Mucosa of descending colon (tissue), 3 donors: ENCODE data around the gene FBRSL1. TPM values are rescaled to one million over a fixed set of nuclear protein-coding genes. Genes with fewer than 3 reads are reported as not detected.

Source experiments
- ATAC-seq: fragments of 200-7000 bp; cut with Tn5 transposase; one replicate; pipeline ENCODE4 v1.9.1; 2020; ENCODE audit warnings: mild to moderate bottlenecking, moderate library complexity
- DNase-seq, 3 donors: peaks; one replicate each; pipeline ENCODE4 v3.0.0-alpha.2; 2020
- H3K36me3 ChIP-seq: fragments of 200-600 bp; one replicate; pipeline ENCODE4 v1.8.0; 2021; ENCODE audit warnings: low read depth, mild to moderate bottlenecking
- H3K4me1 ChIP-seq: fragments of 200-600 bp; one replicate; pipeline ENCODE4 v1.8.0; 2021; ENCODE audit warnings: low read depth, mild to moderate bottlenecking
- H3K4me3 ChIP-seq: fragments of 200-600 bp; one replicate; pipeline ENCODE4 v1.8.0; 2021; ENCODE audit warnings: mild to moderate bottlenecking
- H3K9me3 ChIP-seq: fragments of 200-600 bp; one replicate; pipeline ENCODE4 v1.8.0; 2021; ENCODE audit warnings: mild to moderate bottlenecking
- intact Hi-C, 2 donors: fragments of 100-400 bp; cut with DNase I in 1 of 2; cut with micrococcal nuclease in 1 of 2; formaldehyde crosslinking; loops; one replicate each; pipeline versions ENCODE4 v1.11.0 to v1.11.1; 2022; cut with DNase I, micrococcal nuclease
- total RNA-seq, 3 donors: library from RNA; stranded (reverse); fragmentation: NEBNext Ultra II Directional in 2 of 3; extraction: Animal tissue kit (Norgen Biotek cat#: 25700) in 2 of 3; gene quantifications; one replicate each; pipeline versions ENCODE4 v1.2.1 to v1.2.4, GENCODE V29; 2021 to 2023
- TF ChIP-seq, protein P1 (sequence below): fragments of 200-600 bp; IDR thresholded peaks from one replicate; pipeline ENCODE4 v1.8.0; 2022; ENCODE audit warnings: antibody characterized with exemption, mild to moderate bottlenecking
- donor health status: DM: no; HTN: no; CAD: no; lungs with moderate emphysema.
- donor health status: DM: no; HTN: no; CAD: no.
- donor health status: DM: no; HTN: yes; CAD: no.

The FBRSL1 gene
- total RNA-seq, 3 donors from 2014 or later, result 54.7 to 68.5 (median 55.6) TPM

DNA sequence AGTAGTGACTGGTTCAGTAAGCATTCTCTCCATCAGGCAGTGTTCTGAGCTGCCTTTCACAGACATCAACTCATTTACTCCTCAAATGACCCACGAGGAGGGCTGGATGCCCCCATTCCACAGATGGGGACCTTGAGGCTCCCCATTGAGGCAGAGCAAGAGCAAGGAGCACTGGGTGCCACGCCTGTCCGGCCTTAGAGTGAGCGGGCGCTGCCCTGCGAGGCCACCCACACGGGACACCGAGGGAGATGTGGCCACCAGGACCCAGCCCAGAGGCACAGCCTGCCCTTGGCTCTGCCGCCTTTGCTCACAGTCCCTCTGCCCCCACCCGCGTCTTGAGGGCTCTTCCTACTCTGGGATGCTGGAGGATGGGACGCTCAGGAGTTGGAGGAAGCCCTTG, 3.0 kb downstream of the FBRSL1 start:
- intact Hi-C loops, result no loop called here
- H3K9me3 ChIP-seq, result no peaks in the 10 kb centered on the region
- TF ChIP-seq, protein P1, sequence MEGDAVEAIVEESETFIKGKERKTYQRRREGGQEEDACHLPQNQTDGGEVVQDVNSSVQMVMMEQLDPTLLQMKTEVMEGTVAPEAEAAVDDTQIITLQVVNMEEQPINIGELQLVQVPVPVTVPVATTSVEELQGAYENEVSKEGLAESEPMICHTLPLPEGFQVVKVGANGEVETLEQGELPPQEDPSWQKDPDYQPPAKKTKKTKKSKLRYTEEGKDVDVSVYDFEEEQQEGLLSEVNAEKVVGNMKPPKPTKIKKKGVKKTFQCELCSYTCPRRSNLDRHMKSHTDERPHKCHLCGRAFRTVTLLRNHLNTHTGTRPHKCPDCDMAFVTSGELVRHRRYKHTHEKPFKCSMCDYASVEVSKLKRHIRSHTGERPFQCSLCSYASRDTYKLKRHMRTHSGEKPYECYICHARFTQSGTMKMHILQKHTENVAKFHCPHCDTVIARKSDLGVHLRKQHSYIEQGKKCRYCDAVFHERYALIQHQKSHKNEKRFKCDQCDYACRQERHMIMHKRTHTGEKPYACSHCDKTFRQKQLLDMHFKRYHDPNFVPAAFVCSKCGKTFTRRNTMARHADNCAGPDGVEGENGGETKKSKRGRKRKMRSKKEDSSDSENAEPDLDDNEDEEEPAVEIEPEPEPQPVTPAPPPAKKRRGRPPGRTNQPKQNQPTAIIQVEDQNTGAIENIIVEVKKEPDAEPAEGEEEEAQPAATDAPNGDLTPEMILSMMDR, result no peak
- no peak overlapping the region for H3K4me3 ChIP-seq
- DNase-seq (no peak), ATAC-seq (no peak)
- H3K36me3 ChIP-seq, result no peaks in the 10 kb centered on the region
- peaks cover 43% of the 10 kb centered on the region for H3K4me1 ChIP-seq

DNA sequence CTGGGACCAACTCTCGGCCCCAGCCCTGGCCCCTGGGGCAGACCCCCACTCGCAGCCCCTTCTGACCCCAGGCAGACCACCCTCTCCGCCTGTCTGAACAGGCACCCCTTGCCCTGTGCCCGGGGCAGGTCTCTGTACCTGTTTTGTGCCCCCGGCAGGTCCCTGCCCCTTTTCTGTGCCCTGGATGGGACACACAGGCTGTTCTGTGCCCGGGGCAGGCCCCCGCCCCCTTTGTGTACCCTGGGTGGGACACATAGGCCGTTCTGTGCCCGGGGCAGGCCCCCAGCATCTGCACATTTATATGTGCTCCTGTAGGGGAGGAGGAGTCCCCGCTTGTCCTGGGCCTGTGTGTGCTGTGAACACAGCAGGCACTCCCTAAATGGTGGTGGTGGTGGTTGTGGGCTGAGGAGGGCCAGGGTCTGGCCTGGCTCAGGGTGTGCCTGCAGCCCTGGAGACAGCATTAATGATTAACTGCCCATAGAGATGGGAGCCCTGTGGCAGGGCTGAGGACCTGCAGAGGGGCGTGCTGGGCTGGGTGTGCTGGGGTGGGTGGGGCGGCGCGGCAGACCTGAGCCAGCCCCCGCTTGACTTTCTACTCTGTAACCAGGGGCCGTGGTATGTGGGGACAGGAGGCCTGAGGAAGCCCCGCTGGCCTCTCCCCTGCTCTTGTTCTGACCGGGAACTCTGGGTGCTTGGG, 3.7 kb downstream of the FBRSL1 start:
- no peaks in the 10 kb centered on the region for H3K36me3 ChIP-seq
- no peaks in the 10 kb centered on the region for H3K9me3 ChIP-seq
- TF ChIP-seq, protein P1, result no peak
- no peak overlapping the region for H3K4me3 ChIP-seq
- no peak for DNase-seq
- peaks cover 42% of the 10 kb centered on the region for H3K4me1 ChIP-seq
- peak; percentile 7 for ATAC-seq
- intact Hi-C loops, result no loop called here

DNA sequence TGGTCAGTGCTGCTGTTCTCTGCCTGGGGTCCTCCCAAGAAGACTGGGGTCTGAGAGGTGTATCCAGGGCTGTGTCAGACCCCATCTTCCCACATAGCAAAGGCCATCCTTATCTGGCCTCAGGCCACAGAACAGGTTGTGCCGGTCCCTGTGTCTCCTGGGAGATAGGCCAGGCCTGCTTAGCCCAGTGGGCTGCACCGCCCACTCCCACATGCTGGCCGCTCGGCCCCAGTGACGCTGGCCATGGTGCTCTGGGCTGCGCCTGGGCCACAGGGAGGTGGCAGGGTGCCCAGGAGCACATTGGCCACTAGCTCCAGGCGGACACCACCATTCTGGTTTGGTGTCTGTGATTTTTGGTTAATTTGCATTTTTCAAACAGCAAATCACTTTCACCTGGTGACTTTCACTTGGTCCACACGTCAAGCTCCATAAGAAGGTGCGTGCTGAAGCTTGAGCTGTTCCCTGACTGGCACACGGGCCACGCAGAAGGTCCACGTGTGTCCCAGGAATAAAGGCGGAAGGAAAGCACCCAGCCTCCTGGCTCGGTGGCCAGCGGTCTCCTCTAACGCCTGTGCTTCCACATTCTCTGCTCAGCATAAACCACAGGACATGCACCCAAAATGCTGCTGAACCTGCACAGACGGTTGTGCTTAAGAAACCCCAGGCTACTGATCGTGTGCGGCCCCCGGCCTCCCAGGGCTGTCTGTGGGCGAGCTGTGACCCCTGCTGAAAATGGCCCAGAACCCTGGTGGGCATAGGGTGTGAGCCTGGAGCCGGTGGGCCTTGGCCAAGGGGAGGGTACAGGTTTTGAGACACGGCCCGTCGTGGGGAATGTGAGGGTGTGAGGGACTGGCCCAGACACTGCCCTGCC, 4.6 kb downstream of the FBRSL1 start:
- intact Hi-C loops, result no loop called here
- TF ChIP-seq, protein P1, result no peak
- Histone ChIP-seq H3K4me1 (peaks cover 40% of the 10 kb centered on the region), H3K36me3 (no peaks in the 10 kb centered on the region), H3K4me3 (no peak overlapping the region), H3K9me3 (no peaks in the 10 kb centered on the region)
- no peak for ATAC-seq
- DNase-seq, result no peak

DNA sequence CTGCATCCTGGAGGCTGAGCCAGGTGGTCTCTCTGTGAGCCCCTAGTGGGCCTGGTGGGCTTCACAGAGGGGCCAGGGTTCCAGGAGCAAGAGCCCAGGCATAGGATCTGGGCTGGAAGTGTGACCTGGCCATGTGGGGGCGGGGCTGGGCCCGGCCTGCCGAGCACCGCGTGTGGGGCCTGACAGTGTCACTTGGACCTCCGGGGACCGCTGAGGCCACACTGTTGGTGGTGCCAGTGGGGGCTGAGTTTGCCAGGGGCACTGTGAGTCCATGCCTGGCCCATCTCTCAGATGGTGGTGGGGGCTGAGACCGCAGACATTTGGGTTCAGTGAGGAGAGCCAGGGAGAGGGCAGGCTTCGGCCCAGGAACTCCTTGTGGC, 5.2 kb downstream of the FBRSL1 start:
- H3K9me3 ChIP-seq, result no peaks in the 10 kb centered on the region
- no peaks in the 10 kb centered on the region for H3K36me3 ChIP-seq
- no peak overlapping the region for H3K4me3 ChIP-seq
- TF ChIP-seq, protein P1, result no peak
- DNase-seq (no peak), ATAC-seq (no peak)
- H3K4me1 ChIP-seq, result peaks cover 40% of the 10 kb centered on the region
- intact Hi-C loops, result no loop called here

DNA sequence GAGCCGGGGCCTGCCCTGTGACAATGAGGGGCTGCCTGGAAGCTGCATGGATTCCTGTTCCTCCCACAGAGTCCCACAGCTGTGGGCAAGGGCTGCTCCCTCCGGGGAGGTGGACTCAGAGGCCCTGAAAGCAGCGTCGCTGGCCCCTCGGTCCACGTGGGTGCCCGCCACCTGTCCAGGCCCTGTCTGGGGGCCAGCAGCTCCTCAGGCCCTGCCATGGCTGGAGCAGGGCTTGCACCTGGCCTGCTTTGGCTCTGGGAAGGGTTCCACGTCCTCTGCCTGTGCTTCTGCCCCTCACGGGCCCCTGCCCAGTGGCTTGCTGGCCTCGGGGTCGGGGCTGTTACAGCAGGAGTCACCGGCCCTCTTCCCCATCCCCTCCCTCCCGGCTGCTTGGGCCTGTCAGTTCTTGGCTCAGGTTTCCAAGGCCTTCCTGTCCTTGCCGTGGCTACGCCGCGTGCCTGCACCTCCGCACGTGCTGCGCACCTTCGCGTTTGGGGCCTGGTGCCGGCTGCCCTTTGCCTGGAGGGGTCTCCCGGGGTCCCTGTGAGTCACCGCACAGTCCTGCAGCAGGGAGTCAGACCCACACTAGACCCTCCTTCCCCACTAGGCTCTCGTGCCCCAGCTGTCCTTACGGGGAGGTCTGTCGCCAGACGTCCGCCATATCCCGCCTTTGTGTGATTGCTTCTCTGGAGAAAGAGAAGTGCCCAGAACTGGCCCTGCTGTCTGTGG, 5.8 kb downstream of the FBRSL1 start:
- intact Hi-C loops, result no loop called here
- Histone ChIP-seq H3K4me3 (no peak overlapping the region), H3K9me3 (no peaks in the 10 kb centered on the region), H3K4me1 (peaks cover 40% of the 10 kb centered on the region), H3K36me3 (no peaks in the 10 kb centered on the region)
- no peak for ATAC-seq
- TF ChIP-seq, protein P1, result no peak
- no peak for DNase-seq
